Stimulated activated naive CD8-positive, alpha-beta T cell treated with anti-CD3 and anti-CD28 coated beads, Interleukin-15, amount 100 ng/mL, for 72 hours (primary cell): ENCODE results near the gene GYS2.
A peak's percentile ranks its signal among the peaks of the same experiment; 100 is the strongest.
"Not testable (repeated sequence)": the region's sequence is repeated elsewhere in the genome, so short reads cannot be mapped to it uniquely, and the experiment has no call there.

Source experiments
- ATAC-seq: fragments of 150-1000 bp; cut with Tn5 transposase; 2 replicates; pipeline ENCODE4 v1.10.0; 2021; ENCODE audit warnings: mild to moderate bottlenecking, moderate library complexity
- DNase-seq, 2 donors: peaks; one replicate each; pipeline ENCODE4 v3.0.0; 2021 to 2022
- H3K27ac Mint-ChIP-seq, 2 donors: one replicate each; pipeline ENCODE4 v1.8.0; 2022; ENCODE audit warnings: mild to moderate bottlenecking in 2 of 2, mixed read lengths in 2 of 2, moderate library complexity in 2 of 2
- H3K27me3 Mint-ChIP-seq: one replicate; pipeline ENCODE4 v1.8.0; 2022; ENCODE audit warnings: mixed read lengths
- H3K4me1 Mint-ChIP-seq: one replicate; pipeline ENCODE4 v1.8.0; 2022; ENCODE audit warnings: mild to moderate bottlenecking, mixed read lengths
- H3K4me3 Mint-ChIP-seq, 2 donors: one replicate each; pipeline ENCODE4 v1.8.0; 2022; ENCODE audit warnings: mild to moderate bottlenecking in 2 of 2, mixed read lengths in 2 of 2, moderate library complexity in 1 of 2
- H3K9me3 Mint-ChIP-seq, 2 donors: one replicate each; pipeline ENCODE4 v1.8.0; 2022; ENCODE audit warnings: mixed read lengths in 2 of 2

GYS2 gene

GRCh38 chr12:21604245-21605101, at the start of gene GYS2:
Gene GYS2 (minus strand): TSS chr12:21604847. CDS start chr12:21604592, 255 bp downstream.
- no peak for DNase-seq
- no peak for ATAC-seq
- Mint-ChIP-seq H3K27ac (no peak within 1 kb of the TSS), H3K9me3 (no peaks in the 10 kb centered on the region), H3K27me3 (no peaks in the 10 kb centered on the region), H3K4me3 (no peak within 1 kb of the TSS), H3K4me1 (no peaks in the 10 kb centered on the region)

GRCh38 chr12:21651821-21652220, 47.2 kb upstream of the GYS2 start:
- peak overlapping the region; percentile 29 to 35 for H3K4me3 Mint-ChIP-seq

GRCh38 chr12:21650997-21651396, 46.4 kb upstream of the GYS2 start:
- Mint-ChIP-seq H3K9me3 (no peaks in the 10 kb centered on the region), H3K27ac (peak overlapping the region in 1 of 2 donors; percentile 0), H3K27me3 (no peaks in the 10 kb centered on the region), H3K4me3 (peak overlapping the region; percentile 5 to 40), H3K4me1 (peaks cover 87% of the 10 kb centered on the region)
- no peak for ATAC-seq
- DNase-seq, result no peak

More at GRCh38 chr12:21651821-21652220, 47.2 kb upstream of the GYS2 start:
- no peak for ATAC-seq
- Mint-ChIP-seq H3K27ac (peak overlapping the region in 1 of 2 donors; percentile 6), H3K4me1 (peaks cover 82% of the 10 kb centered on the region), H3K27me3 (no peaks in the 10 kb centered on the region), H3K9me3 (no peaks in the 10 kb centered on the region)
- no peak for DNase-seq

GRCh38 chr12:21649034-21649433, 44.4 kb upstream of the GYS2 start:
- Mint-ChIP-seq H3K9me3 (no peaks in the 10 kb centered on the region), H3K27ac (peak overlapping the region in 1 of 2 donors; percentile 53), H3K4me1 (peaks cover 89% of the 10 kb centered on the region), H3K4me3 (peak overlapping the region in 1 of 2 donors; percentile 7), H3K27me3 (no peaks in the 10 kb centered on the region)
- DNase-seq (no peak), ATAC-seq (no peak)

- Mint-ChIP-seq H3K9me3 (no peaks in the 10 kb centered on the region), H3K27me3 (no peaks in the 10 kb centered on the region), H3K4me1 (peaks cover 90% of the 10 kb centered on the region), H3K4me3 (no peak overlapping the region), H3K27ac (no peak overlapping the region)
- ATAC-seq (no peak), DNase-seq (no peak)
These were observed 43.7 kb upstream of the GYS2 start for GRCh38 chr12:21648378-21648777.

GRCh38 chr12:21647179-21647578, 42.5 kb upstream of the GYS2 start:
- Mint-ChIP-seq H3K4me3 (peak overlapping the region in 1 of 2 donors; percentile 1), H3K9me3 (no peaks in the 10 kb centered on the region), H3K27me3 (no peaks in the 10 kb centered on the region), H3K27ac (no peak overlapping the region), H3K4me1 (peaks cover 86% of the 10 kb centered on the region)
- no peak for ATAC-seq
- DNase-seq, result no peak

- Mint-ChIP-seq H3K27ac (peak overlapping the region; percentile 76 to 91), H3K4me3 (peak overlapping the region; percentile 27 to 41), H3K4me1 (peaks cover 79% of the 10 kb centered on the region)
- not testable (repeated sequence) for H3K27me3 Mint-ChIP-seq, ATAC-seq, DNase-seq, H3K9me3 Mint-ChIP-seq
These were observed 40.4 kb upstream of the GYS2 start for GRCh38 chr12:21645041-21645500.

GRCh38 chr12:21644516-21644915, 39.9 kb upstream of the GYS2 start:
- peak overlapping the region in 1 of 2 donors; percentile 76 for H3K27ac Mint-ChIP-seq
- ATAC-seq (no peak), DNase-seq (no peak)
- no peaks in the 10 kb centered on the region for H3K9me3 Mint-ChIP-seq
- H3K4me1 Mint-ChIP-seq, result peaks cover 75% of the 10 kb centered on the region
- no peak overlapping the region for H3K4me3 Mint-ChIP-seq
- no peaks in the 10 kb centered on the region for H3K27me3 Mint-ChIP-seq

- peak overlapping the region; percentile 67 to 69 for H3K4me3 Mint-ChIP-seq
- ATAC-seq (no peak), DNase-seq (no peak)
- peaks cover 75% of the 10 kb centered on the region for H3K4me1 Mint-ChIP-seq
- H3K27me3 Mint-ChIP-seq, result no peaks in the 10 kb centered on the region
- H3K9me3 Mint-ChIP-seq, result no peaks in the 10 kb centered on the region
- H3K27ac Mint-ChIP-seq, result peak overlapping the region; percentile 89 to 93
These were observed 39.1 kb upstream of the GYS2 start for GRCh38 chr12:21643758-21644157.

GRCh38 chr12:21642707-21643389, 38.2 kb upstream of the GYS2 start:
- ATAC-seq, result peak; percentile 86

GRCh38 chr12:21638054-21638891, 33.6 kb upstream of the GYS2 start:
- Mint-ChIP-seq H3K4me1 (peaks cover 31% of the 10 kb centered on the region), H3K27ac (peak overlapping the region in 1 of 2 donors; percentile 34), H3K9me3 (no peaks in the 10 kb centered on the region), H3K4me3 (no peak overlapping the region), H3K27me3 (no peaks in the 10 kb centered on the region)
- DNase-seq, result no peak
- no peak for ATAC-seq

More at GRCh38 chr12:21642707-21643389, 38.2 kb upstream of the GYS2 start:
- Mint-ChIP-seq H3K4me3 (peak overlapping the region in 1 of 2 donors; percentile 67), H3K9me3 (no peaks in the 10 kb centered on the region), H3K27ac (peak overlapping the region; percentile 89 to 93), H3K27me3 (no peaks in the 10 kb centered on the region), H3K4me1 (peaks cover 70% of the 10 kb centered on the region)
- DNase-seq, result no peak

- Mint-ChIP-seq H3K9me3 (no peaks in the 10 kb centered on the region), H3K27ac (no peak overlapping the region), H3K4me1 (peaks cover 7% of the 10 kb centered on the region), H3K27me3 (no peaks in the 10 kb centered on the region), H3K4me3 (no peak overlapping the region)
- peak; percentile 20 for ATAC-seq
- DNase-seq, result no peak
These were observed 29.6 kb upstream of the GYS2 start for GRCh38 chr12:21634245-21634644.

GRCh38 chr12:21631367-21631766, 26.7 kb upstream of the GYS2 start:
- H3K27me3 Mint-ChIP-seq, result no peaks in the 10 kb centered on the region
- no peaks in the 10 kb centered on the region for H3K4me1 Mint-ChIP-seq
- H3K4me3 Mint-ChIP-seq, result no peak overlapping the region
- peaks cover under 1 to 2% of the 10 kb centered on the region in 2 donors for H3K9me3 Mint-ChIP-seq
- no peak for DNase-seq
- H3K27ac Mint-ChIP-seq, result no peak overlapping the region
- no peak for ATAC-seq

- H3K4me1 Mint-ChIP-seq, result no peaks in the 10 kb centered on the region
- no peaks in the 10 kb centered on the region for H3K27me3 Mint-ChIP-seq
- H3K9me3 Mint-ChIP-seq, result peaks cover 5 to 15% of the 10 kb centered on the region in 2 donors
- DNase-seq (no peak), ATAC-seq (no peak)
- H3K4me3 Mint-ChIP-seq, result no peak overlapping the region
- H3K27ac Mint-ChIP-seq, result no peak overlapping the region
These were observed 23.3 kb upstream of the GYS2 start for GRCh38 chr12:21627924-21628323.

GRCh38 chr12:21618566-21618965, 13.9 kb upstream of the GYS2 start:
- H3K27me3 Mint-ChIP-seq, result no peaks in the 10 kb centered on the region
- H3K4me1 Mint-ChIP-seq, result peaks cover 42% of the 10 kb centered on the region
- H3K4me3 Mint-ChIP-seq, result no peak overlapping the region

More at GRCh38 chr12:21618566-21618965, 13.9 kb upstream of the GYS2 start:
- Mint-ChIP-seq H3K27ac (peak overlapping the region; percentile 71 to 88), H3K9me3 (no peaks in the 10 kb centered on the region)
- no peak for DNase-seq
- ATAC-seq, result peak; percentile 57
